NCI-H82 (cell line): ENCODE data around the gene HPGDS.
A peak's percentile ranks its signal among the peaks of the same experiment; 100 is the strongest.
"Not testable (repeated sequence)": the region's sequence is repeated elsewhere in the genome, so short reads cannot be mapped to it uniquely, and the experiment has no call there.

Source experiments
- DNase-seq: peaks from one replicate; lab custom pipeline; 2025; lab: John Stamatoyannopoulos, UW

Gene HPGDS

DNA sequence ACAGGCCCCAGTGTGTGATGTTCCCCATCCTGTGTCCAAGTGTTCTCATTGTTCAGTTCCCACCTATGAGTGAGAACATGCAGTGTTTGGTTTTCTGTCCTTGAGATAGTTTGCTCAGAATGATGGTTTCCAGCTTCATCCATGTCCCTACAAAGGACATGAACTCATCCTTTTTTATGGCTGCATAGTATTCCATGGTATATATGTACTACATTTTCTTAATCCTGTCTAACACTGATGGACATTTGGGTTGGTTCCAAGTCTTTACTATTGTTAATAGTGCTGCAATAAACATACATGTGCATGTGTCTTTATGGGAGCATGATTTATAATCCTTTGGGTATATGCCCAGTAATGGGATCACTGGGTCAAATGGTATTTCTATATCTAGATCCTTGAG lies 22.7 kb downstream of the HPGDS start:
- DNase-seq, result not testable (repeated sequence)

DNA sequence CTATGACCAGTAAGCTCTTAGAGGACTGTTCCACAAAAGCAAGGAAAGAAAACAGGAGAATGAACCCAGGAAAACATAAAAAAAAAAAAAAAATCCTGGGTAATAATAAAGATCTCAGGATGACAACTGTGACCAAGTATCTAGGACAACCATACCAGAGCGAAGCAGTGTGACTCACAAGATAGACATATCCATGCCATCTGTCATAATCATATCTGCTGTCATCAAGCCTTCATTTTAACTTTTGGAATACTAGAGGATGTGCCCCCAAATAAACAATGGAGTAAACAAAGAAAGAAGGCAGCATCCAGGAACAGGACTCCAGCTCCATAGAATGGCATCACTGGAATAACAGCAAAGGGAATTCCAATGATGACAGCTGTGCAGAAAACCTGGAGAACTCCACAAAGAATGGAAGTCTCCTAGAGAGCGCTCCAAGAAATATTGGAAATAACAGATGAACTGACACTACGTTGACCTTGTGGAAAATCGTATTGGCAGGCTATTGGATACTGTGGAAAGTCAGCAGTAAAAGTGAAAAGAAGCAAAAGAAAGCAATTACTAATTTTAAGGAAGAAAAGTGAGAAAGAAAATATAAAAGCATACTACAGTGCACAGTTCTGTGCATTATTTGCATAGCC lies 35.3 kb downstream of the HPGDS start:
- no peak for DNase-seq

DNA sequence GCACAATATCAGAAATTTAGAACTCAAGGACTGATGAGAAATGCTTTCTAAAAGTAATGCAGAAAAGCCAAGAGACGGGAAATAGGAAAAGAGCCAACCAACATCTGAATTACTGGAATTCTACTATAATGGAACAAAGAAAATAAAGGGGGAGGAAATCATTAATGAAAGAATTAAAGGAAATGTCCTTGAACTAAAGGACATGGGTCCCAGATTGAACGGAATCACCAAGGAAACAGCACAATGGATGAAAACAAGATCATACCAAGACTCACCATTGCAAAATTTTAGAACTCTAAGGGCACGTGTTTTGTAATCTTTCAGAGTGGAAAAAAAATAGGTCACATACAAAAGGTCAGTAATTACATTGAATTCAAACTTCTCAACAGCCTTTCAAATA lies 35.9 kb downstream of the HPGDS start:
- DNase-seq, result no peak

- DNase-seq, result peak; percentile 33
These were observed 37.0 kb downstream of the HPGDS start for GRCh38 chr4:94305466-94306225.

- DNase-seq, result peak; percentile 45
These were observed 38.2 kb downstream of the HPGDS start for GRCh38 chr4:94304365-94304971.

DNA sequence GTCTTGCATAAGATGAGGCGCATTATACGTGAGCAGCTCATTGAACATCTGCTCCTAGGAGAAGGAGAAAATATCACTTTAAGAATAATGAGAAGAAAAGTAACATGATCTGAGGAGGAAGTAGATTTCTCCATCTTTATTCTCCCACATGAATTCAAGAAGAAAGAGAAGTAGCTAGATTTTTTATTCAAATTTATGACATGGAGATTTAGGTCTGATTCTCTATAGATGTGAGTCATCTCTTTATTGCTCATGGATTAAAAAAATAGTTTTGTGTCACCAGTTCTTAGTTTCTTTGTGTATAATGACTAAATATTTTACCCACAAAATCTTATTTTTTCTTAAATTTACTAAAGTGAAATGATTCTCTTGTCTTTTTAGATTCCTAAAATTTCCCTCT lies 40.4 kb downstream of the HPGDS start:
- no peak for DNase-seq

DNA sequence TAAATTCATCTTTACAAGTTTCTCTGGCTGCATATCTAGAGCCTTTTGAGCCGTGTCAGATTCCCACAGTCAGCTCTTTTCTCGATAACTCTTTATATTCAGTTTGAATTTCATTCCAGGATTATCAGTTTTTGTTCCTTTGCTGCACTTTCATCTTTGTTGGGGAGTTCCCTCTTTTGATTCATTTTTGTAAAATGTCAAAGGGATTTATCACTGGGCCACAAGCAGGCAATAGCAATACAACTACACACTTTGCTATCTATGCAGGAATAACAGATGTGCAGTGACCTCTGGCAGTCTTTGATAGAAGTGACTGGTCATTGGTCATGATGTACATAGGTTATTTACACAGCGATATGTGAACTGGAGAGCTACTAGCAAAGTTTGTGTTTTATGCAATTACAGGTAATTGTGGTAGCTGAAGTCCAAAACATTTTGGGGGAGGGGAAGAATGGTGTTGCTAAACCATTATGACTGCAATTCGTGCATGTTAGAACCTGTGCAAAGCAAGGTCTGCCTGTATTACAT lies 43.8 kb downstream of the HPGDS start:
- no peak for DNase-seq

DNA sequence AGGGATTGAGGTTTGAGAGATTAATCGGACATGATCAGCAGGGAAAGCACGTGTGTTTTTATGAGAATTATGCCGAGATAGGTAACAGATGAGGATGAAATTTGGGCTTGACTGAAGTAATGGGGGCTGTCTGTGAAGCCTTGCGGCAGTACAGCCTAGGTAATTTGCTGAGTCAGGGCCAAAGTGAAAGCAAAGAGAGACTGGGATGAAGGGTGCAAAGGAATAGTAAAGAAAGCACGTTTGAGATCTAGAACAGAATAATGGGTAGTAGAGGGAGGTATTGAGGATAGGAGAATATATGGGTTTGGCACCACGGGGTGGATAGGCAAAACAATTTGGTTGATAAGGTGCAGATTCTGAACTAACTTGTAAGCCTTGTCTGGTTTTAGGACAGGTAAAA lies 47.2 kb downstream of the HPGDS start:
- DNase-seq, result not testable (repeated sequence)

- not testable (repeated sequence) for DNase-seq
These were observed 48.7 kb downstream of the HPGDS start for GRCh38 chr4:94293981-94294380.

DNA sequence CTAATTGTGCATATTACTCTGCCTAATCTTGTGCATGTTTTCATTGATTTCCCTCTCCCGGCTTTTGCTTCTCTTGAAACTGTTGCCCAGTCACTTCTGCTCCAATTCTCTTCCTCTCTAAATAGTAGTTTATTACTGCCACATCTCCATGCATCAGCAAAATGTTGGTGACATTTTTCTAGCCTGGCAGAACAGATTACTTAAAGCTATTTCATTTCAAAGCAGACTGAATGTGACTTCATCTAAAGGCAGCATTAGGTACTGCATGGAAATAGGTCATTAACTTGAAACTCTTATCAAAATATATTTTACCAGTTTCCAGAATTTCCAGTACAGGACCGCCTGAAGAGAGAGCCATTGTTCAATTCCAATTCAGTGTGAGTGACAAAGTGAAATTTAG lies 52.4 kb downstream of the HPGDS start:
- no peak for DNase-seq

DNA sequence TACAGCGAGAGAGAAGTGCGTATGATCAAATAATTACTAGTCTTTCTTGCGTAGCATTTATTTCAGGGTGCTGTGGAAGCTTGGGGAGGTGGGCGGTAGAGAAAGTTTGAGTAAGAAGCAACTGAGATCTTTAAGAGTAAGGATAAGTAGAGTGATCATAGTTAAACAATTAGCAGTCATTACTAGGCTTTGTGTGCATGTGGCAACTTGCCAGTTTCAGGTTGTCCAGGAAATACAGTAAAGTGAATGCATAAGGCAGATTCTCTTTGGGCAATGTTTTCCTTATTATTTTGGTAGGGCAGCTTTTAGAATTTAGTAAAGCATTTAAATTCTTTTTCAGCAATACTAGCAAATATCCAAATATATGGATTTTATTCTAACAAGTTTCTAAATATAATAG lies 57.0 kb downstream of the HPGDS start:
- no peak for DNase-seq

DNA sequence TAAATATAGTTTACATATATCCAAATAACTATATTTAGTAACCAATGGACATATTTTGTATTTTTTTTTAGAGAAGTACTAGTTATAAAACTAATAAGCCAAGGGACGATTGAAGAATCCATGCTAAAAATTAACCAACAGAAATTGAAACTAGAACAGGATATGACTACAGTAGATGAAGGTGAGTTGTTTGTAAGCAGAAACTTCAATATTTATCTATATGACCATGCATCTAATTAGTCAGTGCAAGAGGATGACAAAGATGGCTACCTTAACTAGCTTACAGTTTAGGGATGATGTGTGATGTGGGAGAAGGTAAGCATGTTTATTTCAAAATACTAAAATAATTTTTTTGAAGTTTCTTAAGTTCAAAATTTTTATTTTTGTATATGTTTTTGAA lies 57.7 kb downstream of the HPGDS start:
- no peak for DNase-seq

DNA sequence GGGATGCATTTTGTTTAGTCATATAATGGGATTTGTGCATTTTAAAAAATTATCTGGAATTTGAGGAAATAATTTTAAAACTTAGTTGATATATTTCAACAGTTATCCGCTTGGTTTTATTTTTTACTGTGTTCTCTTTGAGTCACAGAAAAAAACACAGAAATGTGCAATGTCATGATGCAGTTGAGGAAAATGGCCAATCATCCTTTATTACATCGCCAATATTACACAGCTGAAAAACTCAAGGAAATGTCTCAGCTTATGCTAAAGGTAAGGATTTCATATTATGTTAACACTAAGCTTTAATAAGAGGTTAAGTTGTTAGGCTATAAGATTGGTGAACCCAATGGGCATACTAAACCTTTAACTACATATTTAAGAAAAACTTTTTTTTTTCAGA lies 63.9 kb downstream of the HPGDS start:
- DNase-seq, result no peak

DNA sequence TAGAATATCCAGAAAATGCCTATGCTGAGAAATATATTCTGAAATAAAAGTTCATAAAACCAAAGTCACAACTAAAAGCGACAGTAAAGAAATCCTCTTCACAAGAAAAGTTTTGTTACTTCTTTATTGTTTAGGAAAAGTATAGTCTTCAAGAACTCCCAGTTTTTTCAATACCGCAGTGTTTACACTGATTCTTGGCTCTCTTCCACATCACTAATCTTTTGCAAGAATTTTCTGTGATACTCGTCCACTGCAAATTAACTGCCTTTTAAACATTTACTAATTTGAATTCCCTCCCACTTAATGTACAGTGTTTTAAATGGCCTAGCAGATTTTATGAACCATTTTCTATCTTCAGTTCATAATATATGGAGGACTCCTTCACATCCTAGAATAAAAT lies 65.1 kb downstream of the HPGDS start:
- DNase-seq, result no peak

DNA sequence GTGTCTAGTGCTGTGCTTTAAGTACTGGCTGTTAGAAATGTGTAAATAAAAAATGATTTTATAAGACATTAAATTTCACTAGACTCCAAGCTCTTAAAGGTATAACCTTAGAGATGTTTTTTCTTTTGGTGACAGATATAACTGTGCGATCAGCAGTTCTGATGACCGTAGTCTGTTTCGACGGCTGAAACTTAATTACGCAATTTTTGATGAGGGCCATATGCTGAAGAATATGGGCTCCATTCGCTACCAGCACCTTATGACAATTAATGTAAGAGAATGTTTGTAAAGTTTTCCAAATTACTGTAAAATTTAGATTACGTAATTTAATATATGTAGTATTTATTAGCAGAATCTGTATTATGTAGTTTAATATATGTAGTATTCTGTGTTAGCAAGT lies 66.4 kb downstream of the HPGDS start:
- no peak for DNase-seq

DNA sequence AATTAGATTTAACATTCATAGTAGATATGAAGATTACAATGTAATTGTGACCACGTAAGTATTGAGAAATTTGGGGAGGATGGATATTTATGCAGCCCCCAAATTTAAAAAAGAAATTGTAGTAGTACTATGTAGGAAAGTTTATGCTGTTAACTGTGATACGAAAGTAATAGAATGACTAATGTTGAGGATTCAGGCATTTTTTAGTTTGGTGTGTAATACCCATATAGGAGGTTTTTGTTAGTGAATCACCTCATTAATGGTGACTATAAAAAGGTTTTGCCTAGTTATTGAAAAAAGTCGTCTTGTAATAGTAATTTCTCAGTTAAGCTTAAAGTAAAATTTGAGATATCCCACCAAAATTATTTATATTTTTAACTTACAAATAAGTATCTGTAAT lies 67.7 kb downstream of the HPGDS start:
- DNase-seq, result no peak

DNA sequence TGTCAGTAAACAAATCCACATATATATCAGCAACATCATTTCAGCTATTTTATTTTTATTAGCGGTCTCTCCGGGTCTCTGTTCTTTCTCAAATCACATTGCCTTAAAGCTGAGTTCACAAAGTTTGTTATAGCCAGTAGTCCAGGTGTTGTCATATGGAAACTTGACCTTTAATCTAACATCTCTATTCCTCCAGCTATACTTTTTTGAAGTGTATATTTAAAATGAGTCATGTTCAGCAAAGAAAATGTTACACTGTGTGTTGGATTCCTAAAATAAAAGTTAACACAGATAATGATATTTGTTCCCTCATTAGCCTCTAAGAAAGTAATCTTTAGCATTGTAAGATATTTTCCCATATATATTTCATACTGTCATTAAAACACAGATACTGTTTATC lies 71.4 kb downstream of the HPGDS start:
- DNase-seq, result no peak

DNA sequence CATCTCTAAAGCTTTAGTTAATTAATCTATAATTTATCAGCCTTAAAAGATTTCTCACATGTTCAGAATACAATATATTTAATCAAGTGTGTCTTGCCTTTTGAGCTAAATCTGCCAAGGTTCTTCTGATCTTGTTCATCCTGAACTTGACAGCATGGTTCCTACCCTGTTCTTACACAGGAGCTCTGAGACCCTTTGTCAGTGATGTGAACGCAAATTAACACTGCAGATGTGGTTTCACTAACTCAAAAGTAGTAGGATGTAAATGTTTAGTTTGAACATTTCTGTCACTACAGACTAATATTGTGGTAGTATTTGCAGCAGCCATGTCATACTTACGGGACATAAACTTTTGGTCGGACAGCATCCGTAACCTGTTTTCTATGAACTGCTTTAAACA lies 75.6 kb downstream of the HPGDS start:
- no peak for DNase-seq

- no peak for DNase-seq
These were observed 80.2 kb downstream of the HPGDS start for GRCh38 chr4:94262163-94263016.

DNA sequence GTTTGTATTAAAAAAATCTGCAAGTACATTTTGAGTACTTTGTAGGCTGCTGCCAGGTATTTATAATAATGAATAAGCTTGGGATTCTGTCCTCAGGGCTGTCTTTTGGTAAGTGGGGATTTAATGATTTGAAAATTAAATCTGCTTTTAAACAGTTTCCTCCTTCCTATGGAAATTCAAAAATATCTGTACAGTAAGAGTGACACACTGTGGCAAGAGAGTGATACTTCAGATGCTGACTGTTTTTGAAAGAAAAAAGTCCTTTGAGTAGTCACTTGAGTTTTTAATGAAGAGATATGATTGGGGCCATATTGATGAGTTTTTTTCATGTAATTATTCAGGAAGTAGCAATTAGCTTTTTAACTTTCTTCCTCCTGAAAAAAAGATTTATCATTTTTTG lies 85.8 kb downstream of the HPGDS start:
- no peak for DNase-seq

DNA sequence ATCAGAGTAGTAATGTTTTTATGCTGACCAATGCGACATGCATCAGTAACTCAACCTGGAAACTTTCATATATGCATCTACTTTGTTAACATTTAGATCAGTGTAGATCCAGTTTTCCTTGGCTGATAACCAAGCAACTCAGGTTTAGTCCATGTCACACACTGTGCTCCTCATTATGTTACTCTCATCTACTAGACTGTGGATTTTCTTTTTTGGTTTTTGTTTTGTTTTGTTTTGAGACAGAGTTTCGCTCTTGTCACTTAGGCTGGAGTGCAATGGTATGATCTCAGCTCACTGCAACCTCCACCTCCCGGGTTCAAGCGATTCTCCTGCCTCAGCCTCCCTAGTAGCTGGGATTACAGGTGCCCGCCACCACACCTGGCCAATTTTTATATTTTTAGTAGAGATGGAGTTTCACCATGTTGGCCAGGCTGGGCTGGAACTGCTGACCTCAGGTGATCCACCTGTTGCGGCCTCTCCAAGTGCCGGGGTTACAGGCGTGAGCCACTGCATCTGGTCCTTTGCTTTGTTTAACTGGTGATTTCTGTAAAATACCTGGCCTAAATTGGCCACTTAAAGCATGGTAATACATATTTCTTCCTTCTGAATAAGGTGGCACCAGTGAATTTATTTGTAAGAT lies 86.4 kb downstream of the HPGDS start:
- no peak for DNase-seq

GRCh38 chr4:94253036-94253435 lies 89.6 kb downstream of the HPGDS start:
- DNase-seq, result peak; percentile 2
